MM.1S (cell line): Measurements from ENCODE around the gene DAB1.

Experiments
- DNase-seq: peaks from one replicate; pipeline ENCODE4 v3.0.0-alpha.2; 2015
- H2AFZ ChIP-seq: fragments of 300-600 bp; sonication (generic); 2 replicates; pipeline ENCODE4 v1.6.0; 2016; ENCODE audit warnings: antibody characterized with exemption, low read length
- H3F3A ChIP-seq: fragments of 300-600 bp; sonication (generic); 2 replicates; pipeline ENCODE4 v1.6.1; 2016; ENCODE audit warnings: mild to moderate bottlenecking, antibody characterized with exemption, low read length, moderate library complexity, mixed read lengths; ENCODE audit not compliant: insufficient read depth
- H3K27ac ChIP-seq: fragments of 300-600 bp; sonication (generic); 2 replicates; pipeline ENCODE4 v1.5.1; 2016; ENCODE audit warnings: mild to moderate bottlenecking, low read length
- H3K27me3 ChIP-seq: fragments of 300-600 bp; sonication (generic); replicated peaks from 2 replicates; pipeline ENCODE4 v1.6.0; 2016; ENCODE audit warnings: low read length; ENCODE audit not compliant: insufficient read depth
- H3K36me3 ChIP-seq: fragments of 300-600 bp; sonication (generic); replicated peaks from 2 replicates; pipeline ENCODE4 v1.6.1; 2016; ENCODE audit warnings: mild to moderate bottlenecking, low read length, mixed read lengths; ENCODE audit not compliant: insufficient read depth
- H3K4me1 ChIP-seq: fragments of 300-600 bp; sonication (generic); 2 replicates; pipeline ENCODE4 v1.6.1; 2016; ENCODE audit warnings: low read length, mixed read lengths
- H3K4me2 ChIP-seq: fragments of 300-600 bp; sonication (generic); 2 replicates; pipeline ENCODE4 v1.6.0; 2016; ENCODE audit warnings: low read depth, low read length
- H3K4me3 ChIP-seq: fragments of 300-600 bp; sonication (generic); 2 replicates; pipeline ENCODE4 v1.5.1; 2016; ENCODE audit warnings: low read length, mixed read lengths
- H3K79me2 ChIP-seq: fragments of 300-600 bp; sonication (generic); 2 replicates; pipeline ENCODE4 v1.6.1; 2016; ENCODE audit warnings: mixed run types, low read length, mixed read lengths
- H3K9ac ChIP-seq: fragments of 300-600 bp; sonication (generic); 2 replicates; pipeline ENCODE4 v1.6.1; 2016; ENCODE audit warnings: low read length, mixed read lengths
- H3K9me2 ChIP-seq: fragments of 300-600 bp; sonication (generic); replicated peaks from 2 replicates; pipeline ENCODE4 v1.6.1; 2016; ENCODE audit warnings: mild to moderate bottlenecking, low read length, mixed read lengths; ENCODE audit not compliant: insufficient read depth
- H3K9me3 ChIP-seq: fragments of 300-600 bp; sonication (generic); replicated peaks from 2 replicates; pipeline ENCODE4 v1.6.1; 2016; ENCODE audit warnings: mild to moderate bottlenecking, low read length, mixed read lengths; ENCODE audit not compliant: insufficient read depth
- H4K20me1 ChIP-seq: fragments of 300-600 bp; sonication (generic); 2 replicates; pipeline ENCODE4 v1.6.1; 2016; ENCODE audit warnings: mild to moderate bottlenecking, low read length, moderate library complexity, mixed read lengths; ENCODE audit not compliant: insufficient read depth
- CTCF ChIP-seq: fragments of 300-600 bp; sonication (generic); IDR thresholded peaks from 2 replicates; pipeline ENCODE4 v1.5.1; 2016; ENCODE audit warnings: antibody characterized with exemption, low read length, mixed read lengths
- EZH2 ChIP-seq: fragments of 300-600 bp; sonication (generic); optimal IDR thresholded peaks from 2 replicates; pipeline ENCODE3; 2017; ENCODE audit warnings: low read depth, mild to moderate bottlenecking, antibody characterized with exemption, low read length, mixed read lengths
- EZH2phosphoT487 ChIP-seq: fragments of 300-600 bp; sonication (generic); IDR thresholded peaks from 2 replicates; pipeline ENCODE4 v1.6.1; 2018; ENCODE audit warnings: antibody characterized with exemption, low read length

Gene DAB1

GRCh38 chr1:57235730-57236510 is 187.9 kb downstream of the DAB1 start:
- no peak for TF ChIP-seq CTCF
- H3K4me2 ChIP-seq: no peak overlapping the region
- no peak for DNase-seq

GRCh38 chr1:57234459-57234858 is 189.4 kb downstream of the DAB1 start:
- Histone ChIP-seq H4K20me1 (no peaks in the 10 kb centered on the region), H3F3A (0 out of 2 replicates have a peak, but pooled peaks cover 3% of the 10 kb centered on the region), H2AFZ (no peak overlapping the region), H3K4me1 (no peaks in the 10 kb centered on the region), H3K27me3 (no peaks in the 10 kb centered on the region), H3K36me3 (no peaks in the 10 kb centered on the region), H3K9ac (no peak overlapping the region), H3K4me2 (no peak overlapping the region), H3K9me3 (no peaks in the 10 kb centered on the region), H3K4me3 (no peak overlapping the region), H3K79me2 (no peaks in the 10 kb centered on the region), H3K9me2 (no peaks in the 10 kb centered on the region), H3K27ac (no peak overlapping the region)
- TF ChIP-seq EZH2phosphoT487 (no peak), EZH2 (no peak), CTCF (no peak)
- DNase-seq: no peak

More at GRCh38 chr1:57235730-57236510, 187.9 kb downstream of the DAB1 start:
- H3K4me3 ChIP-seq: no peak overlapping the region
- no peaks in the 10 kb centered on the region for H4K20me1 ChIP-seq
- H3K4me1 ChIP-seq: no peaks in the 10 kb centered on the region
- H3F3A ChIP-seq: 0 out of 2 replicates have a peak, but pooled peaks cover 3% of the 10 kb centered on the region
- no peaks in the 10 kb centered on the region for H3K27me3 ChIP-seq
- no peaks in the 10 kb centered on the region for H3K9me2 ChIP-seq
- H3K79me2 ChIP-seq: no peaks in the 10 kb centered on the region
- no peak overlapping the region for H2AFZ ChIP-seq
- no peaks in the 10 kb centered on the region for H3K36me3 ChIP-seq
- H3K9me3 ChIP-seq: no peaks in the 10 kb centered on the region
- H3K27ac ChIP-seq: no peak overlapping the region
- H3K9ac ChIP-seq: no peak overlapping the region

DNA sequence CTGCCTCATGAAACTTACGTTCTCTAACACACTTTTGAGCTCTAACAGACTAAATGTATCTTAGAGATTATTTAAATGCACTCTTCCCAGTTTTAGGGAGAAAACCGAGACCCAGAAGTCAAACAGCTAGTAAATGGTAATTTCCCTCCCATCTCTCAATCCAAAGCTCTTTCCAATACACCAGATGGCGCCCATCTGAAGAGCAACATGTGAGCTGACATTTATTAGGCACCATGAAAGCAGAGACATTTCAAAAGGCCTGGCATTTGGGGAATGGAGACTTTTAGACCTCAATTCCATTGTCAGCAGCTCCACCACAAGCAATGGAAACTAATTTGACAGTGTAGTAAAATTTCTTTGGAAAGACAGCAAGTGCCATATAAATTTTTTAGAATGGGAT is 191.4 kb downstream of the DAB1 start:
- H3K9ac ChIP-seq: no peak overlapping the region
- H3K36me3 ChIP-seq: no peaks in the 10 kb centered on the region

More for the DNA sequence above, 191.4 kb downstream of the DAB1 start:
- Histone ChIP-seq H3K27me3 (no peaks in the 10 kb centered on the region), H3K4me1 (no peaks in the 10 kb centered on the region), H4K20me1 (no peaks in the 10 kb centered on the region), H3K4me3 (no peak overlapping the region), H3K79me2 (no peaks in the 10 kb centered on the region), H2AFZ (no peak overlapping the region), H3K4me2 (no peak overlapping the region), H3K9me2 (no peaks in the 10 kb centered on the region), H3K9me3 (no peaks in the 10 kb centered on the region), H3K27ac (no peak overlapping the region), H3F3A (0 out of 2 replicates have a peak, but pooled peaks cover 3% of the 10 kb centered on the region)
- no peak for DNase-seq
- TF ChIP-seq CTCF: no peak
- TF ChIP-seq EZH2: no peak
- TF ChIP-seq EZH2phosphoT487: no peak
